ENCODE measurements around the gene ADGRF3. TPM values are rescaled to one million over a fixed set of nuclear protein-coding genes. Genes with fewer than 3 reads are reported as not detected.
A peak's percentile ranks its signal among the peaks of the same experiment; 100 is the strongest.

The ADGRF3 gene
- total and polyA plus RNA-seq, 2 experiments from 2014 or later = 0.12 to 0.33 TPM

DNA sequence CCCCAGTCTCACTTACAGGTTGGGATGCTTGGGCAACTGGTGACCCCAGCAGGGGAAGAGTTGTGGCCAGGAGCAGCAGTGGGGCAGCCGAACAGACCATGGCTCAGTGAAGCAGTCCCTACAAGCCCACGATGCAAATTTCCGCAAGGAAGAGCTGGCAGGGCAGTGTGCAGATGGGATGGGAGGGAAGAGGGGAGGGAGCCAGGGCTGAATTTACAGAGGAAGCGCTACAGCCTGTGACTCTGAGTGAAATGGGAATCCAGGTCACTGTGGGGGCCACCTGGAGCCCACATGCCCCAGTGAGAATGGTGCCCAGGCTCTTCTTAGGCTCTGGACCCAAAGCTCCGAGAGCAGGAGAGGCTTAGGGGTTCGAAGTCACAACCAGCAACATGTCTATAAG is 27.6 kb downstream of the ADGRF3 start:
- Histone ChIP-seq H3K4me3 (no peak overlapping the region), H3K36me3 (no peaks in the 10 kb centered on the region), H3K27me3 (peaks cover 6% of the 10 kb centered on the region), H3K4me1 (ENCODE audit: low read depth) (no peaks in the 10 kb centered on the region), H3K27ac (no peak overlapping the region), H3K9me3 (ENCODE audit: low read depth) (no peaks in the 10 kb centered on the region)
- TF ChIP-seq, protein P1, sequence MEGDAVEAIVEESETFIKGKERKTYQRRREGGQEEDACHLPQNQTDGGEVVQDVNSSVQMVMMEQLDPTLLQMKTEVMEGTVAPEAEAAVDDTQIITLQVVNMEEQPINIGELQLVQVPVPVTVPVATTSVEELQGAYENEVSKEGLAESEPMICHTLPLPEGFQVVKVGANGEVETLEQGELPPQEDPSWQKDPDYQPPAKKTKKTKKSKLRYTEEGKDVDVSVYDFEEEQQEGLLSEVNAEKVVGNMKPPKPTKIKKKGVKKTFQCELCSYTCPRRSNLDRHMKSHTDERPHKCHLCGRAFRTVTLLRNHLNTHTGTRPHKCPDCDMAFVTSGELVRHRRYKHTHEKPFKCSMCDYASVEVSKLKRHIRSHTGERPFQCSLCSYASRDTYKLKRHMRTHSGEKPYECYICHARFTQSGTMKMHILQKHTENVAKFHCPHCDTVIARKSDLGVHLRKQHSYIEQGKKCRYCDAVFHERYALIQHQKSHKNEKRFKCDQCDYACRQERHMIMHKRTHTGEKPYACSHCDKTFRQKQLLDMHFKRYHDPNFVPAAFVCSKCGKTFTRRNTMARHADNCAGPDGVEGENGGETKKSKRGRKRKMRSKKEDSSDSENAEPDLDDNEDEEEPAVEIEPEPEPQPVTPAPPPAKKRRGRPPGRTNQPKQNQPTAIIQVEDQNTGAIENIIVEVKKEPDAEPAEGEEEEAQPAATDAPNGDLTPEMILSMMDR (IDR thresholded peaks at IDR 0.05; ENCODE audit: low read depth, low read length) = no peak
- DNase-seq (ENCODE audit: low read depth in 1 of 2, low spot score in 1 of 2) = no peak

DNA sequence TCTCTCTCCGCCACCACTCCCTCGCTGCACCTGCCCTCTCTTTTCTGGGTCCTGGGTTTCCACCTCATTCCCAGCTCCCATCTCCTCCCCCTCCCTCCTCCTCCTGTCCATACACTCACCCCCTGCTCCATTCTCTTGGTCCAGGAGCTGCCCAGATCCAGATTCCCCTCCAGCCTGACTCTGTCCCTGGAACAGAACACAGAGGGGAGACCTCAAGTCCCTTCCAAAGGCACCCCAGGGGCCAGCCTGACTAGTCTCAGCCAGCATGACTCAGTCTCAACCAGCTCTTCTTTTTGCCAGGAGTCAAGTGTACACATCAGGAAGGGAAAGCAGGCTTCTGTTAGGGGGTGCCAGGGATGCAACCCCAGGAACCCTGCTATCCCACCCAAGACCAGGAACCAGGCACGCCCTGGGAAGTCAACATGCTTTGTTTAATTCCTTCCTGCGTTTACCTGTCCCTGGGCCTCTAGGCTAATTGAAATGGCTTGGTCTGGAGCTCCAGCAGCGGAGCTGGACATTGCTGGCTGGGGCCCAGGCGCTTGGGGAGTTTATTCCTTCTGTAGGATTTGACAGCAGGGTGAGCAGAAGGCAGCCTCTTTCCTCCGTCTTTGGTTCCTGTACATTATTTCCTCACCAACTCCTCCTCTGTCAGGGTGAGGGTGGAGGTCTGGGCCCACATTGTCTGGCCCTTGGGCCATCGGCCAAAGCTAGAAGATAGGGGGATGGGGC is 29.0 kb downstream of the ADGRF3 start:
- H3K4me3 ChIP-seq = no peak overlapping the region
- TF ChIP-seq, protein P1 (IDR thresholded peaks at IDR 0.05; ENCODE audit: low read depth, low read length) = no peak
- no peak for DNase-seq (ENCODE audit: low read depth in 1 of 2, low spot score in 1 of 2)
- no peak overlapping the region for H3K27ac ChIP-seq
- H3K4me1 ChIP-seq (ENCODE audit: low read depth) = no peaks in the 10 kb centered on the region
- no peaks in the 10 kb centered on the region for H3K36me3 ChIP-seq
- peaks cover 6% of the 10 kb centered on the region for H3K27me3 ChIP-seq
- H3K9me3 ChIP-seq (ENCODE audit: low read depth) = no peaks in the 10 kb centered on the region

DNA sequence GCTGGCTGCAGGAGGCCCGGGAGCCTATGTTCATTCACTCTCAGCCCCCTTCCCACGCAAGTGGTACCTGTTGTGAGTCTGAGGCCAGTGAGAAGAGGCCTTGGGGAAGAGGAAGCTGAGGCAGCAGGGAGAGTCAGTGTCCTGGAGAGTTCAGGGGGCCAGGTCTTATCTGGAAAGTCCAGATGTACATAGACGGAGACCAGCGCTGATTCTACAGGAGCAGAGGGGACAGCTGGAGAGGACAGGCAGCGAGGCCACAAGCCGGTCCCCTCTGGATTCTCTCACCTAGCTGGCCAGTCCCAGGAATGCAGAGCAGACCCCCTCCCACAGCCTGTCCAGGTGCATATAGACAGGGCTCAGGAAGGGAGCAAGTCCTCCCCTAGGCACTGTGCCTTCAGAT is 29.7 kb downstream of the ADGRF3 start:
- Histone ChIP-seq H3K4me1 (ENCODE audit: low read depth) (no peaks in the 10 kb centered on the region), H3K27me3 (peaks cover 6% of the 10 kb centered on the region), H3K9me3 (ENCODE audit: low read depth) (no peaks in the 10 kb centered on the region), H3K4me3 (no peak overlapping the region), H3K36me3 (no peaks in the 10 kb centered on the region), H3K27ac (no peak overlapping the region)
- DNase-seq (ENCODE audit: low read depth in 1 of 2, low spot score in 1 of 2) = no peak
- TF ChIP-seq, protein P1 (IDR thresholded peaks at IDR 0.05; ENCODE audit: low read depth, low read length) = no peak

DNA sequence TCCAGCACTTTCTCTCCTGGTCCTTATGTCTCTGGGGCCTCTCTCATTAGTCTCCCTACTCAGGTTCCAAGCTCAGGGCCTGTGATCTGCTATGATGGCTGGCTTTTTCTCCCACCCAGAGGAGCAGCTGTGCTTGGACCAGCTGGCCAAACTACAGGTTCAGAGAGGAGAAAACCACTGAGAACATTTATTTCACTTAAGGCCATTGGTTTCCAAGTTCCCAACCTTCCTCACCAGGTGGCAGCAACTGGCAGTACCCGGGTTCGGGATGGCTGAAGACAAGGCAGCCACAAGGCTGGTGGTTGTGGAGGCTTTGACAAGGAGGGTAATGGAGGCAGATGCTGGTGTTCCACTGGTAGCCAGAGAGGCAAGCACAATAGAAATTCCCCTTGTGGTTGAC is 30.5 kb downstream of the ADGRF3 start:
- no peaks in the 10 kb centered on the region for H3K4me1 ChIP-seq (ENCODE audit: low read depth)
- DNase-seq (ENCODE audit: low read depth in 1 of 2, low spot score in 1 of 2) = no peak
- no peak overlapping the region for H3K4me3 ChIP-seq
- H3K9me3 ChIP-seq (ENCODE audit: low read depth) = no peaks in the 10 kb centered on the region
- peaks cover 1% of the 10 kb centered on the region for H3K27me3 ChIP-seq
- H3K36me3 ChIP-seq = no peaks in the 10 kb centered on the region
- no peak overlapping the region for H3K27ac ChIP-seq
- TF ChIP-seq, protein P1 (IDR thresholded peaks at IDR 0.05; ENCODE audit: low read depth, low read length) = peak; percentile 7

DNA sequence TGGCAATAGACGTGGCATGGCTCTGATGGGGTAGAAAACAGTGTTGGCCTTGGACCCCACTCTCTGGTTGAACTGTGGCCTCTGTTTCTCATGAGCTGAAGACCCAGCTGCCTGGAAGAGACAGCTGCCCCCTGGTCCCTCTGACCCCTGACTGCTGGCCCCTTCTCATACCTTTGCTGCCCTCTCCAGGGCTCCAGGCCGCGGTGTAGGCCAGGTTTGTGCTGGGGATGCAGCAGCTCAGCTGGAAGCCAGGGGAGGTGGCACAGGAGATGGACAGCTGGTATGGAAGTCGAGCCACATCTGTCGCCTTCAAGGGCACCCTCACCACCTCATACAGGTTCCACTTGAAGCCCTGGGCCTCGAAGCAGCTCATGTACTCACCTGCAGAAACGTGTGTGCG is 32.3 kb downstream of the ADGRF3 start:
- Histone ChIP-seq H3K27ac (no peak overlapping the region), H3K4me1 (ENCODE audit: low read depth) (no peaks in the 10 kb centered on the region), H3K9me3 (ENCODE audit: low read depth) (no peaks in the 10 kb centered on the region), H3K4me3 (no peak overlapping the region), H3K36me3 (no peaks in the 10 kb centered on the region), H3K27me3 (no peaks in the 10 kb centered on the region)
- TF ChIP-seq, protein P1 (IDR thresholded peaks at IDR 0.05; ENCODE audit: low read depth, low read length) = no peak
- DNase-seq (ENCODE audit: low read depth in 1 of 2, low spot score in 1 of 2) = no peak

Data from cardiac muscle cell (in vitro differentiated cells and primary cell).